K562 (cell line): ENCODE results near the gene LRFN2. TPM values are rescaled to one million over a fixed set of nuclear protein-coding genes. Genes with fewer than 3 reads are reported as not detected.

Experiments
- ATAC-seq: fragments of 200-7000 bp; cut with Tn5 transposase; 3 replicates; pipeline ENCODE4 v1.9.1; 2020; ENCODE audit warnings: moderate library complexity
- BruUV-seq: library from RNA; stranded (reverse); fragments of 400-500 nt; replicated peaks from 2 replicates; lab custom pipeline; 2021; lab: Mats Ljungman, UMichigan
- CTCF ChIA-PET: fragments of 300-600 bp; formaldehyde crosslinking; extraction: SDS; loops from one replicate; lab custom pipeline; 2021; ENCODE audit warnings: low intra/inter-chr PET ratio; lab: Yijun Ruan, JAX
- POLR2A ChIA-PET: fragments of 300-600, 350-650 bp; sonication (Branson Sonifier 250); formaldehyde crosslinking; extraction: SDS; loops from one replicate; lab custom pipeline; 2021; ENCODE audit warnings: antibody characterized with exemption, inconsistent platforms; lab: Yijun Ruan, JAX
- DNase-seq, 4 experiments: peaks; one replicate each; pipeline versions ENCODE4 v3.0.0 to v3.0.0-alpha.2; 2011 to 2018; ENCODE audit warnings: low spot score in 3 of 4, mixed read lengths in 3 of 4; ENCODE audit errors: extremely low read depth in 1 of 4
- FAIRE-seq: peaks from 2 replicates; lab custom pipeline; 2011; peaks lifted over from hg19 to GRCh38; lab: Jason Lieb, UNC
- H2AFZ ChIP-seq: 2 replicates; pipeline ENCODE4 v1.6.0; 2011; ENCODE audit warnings: low read depth, low read length, control low read depth, inconsistent platforms
- H3K27ac ChIP-seq: fragments of 200-600 bp; 3 replicates; pipeline ENCODE4 v1.8.0; 2011; ENCODE audit warnings: low read depth, mild to moderate bottlenecking, control low read depth, inconsistent platforms, low read length, moderate library complexity, mixed read lengths; ENCODE audit errors: extremely low read depth
- H3K27me3 ChIP-seq, 2 experiments: fragments of 300-600 bp in 1 of 2; 2 replicates in 1 of 2; 3 replicates in 1 of 2; pipeline versions ENCODE4 v1.6.0 to v1.8.0; 2011; ENCODE audit warnings: inconsistent platforms in 2 of 2, low read length in 2 of 2, mild to moderate bottlenecking in 1 of 2, mixed read lengths in 1 of 2, moderate library complexity in 1 of 2; ENCODE audit not compliant: control insufficient read depth in 2 of 2, insufficient read depth in 2 of 2
- H3K36me3 ChIP-seq: fragments of 300-600 bp; 3 replicates; pipeline ENCODE4 v1.8.0; 2011; ENCODE audit warnings: mild to moderate bottlenecking, low read length, inconsistent platforms; ENCODE audit not compliant: control insufficient read depth, insufficient read depth
- H3K4me1 ChIP-seq, 2 experiments: fragments of 200-600 bp in 1 of 2; replicated peaks in 1 of 2; 2 replicates in 1 of 2; 3 replicates in 1 of 2; pipeline versions ENCODE4 v1.5.1 to v1.8.0; 2011; ENCODE audit warnings: inconsistent platforms in 2 of 2, low read length in 2 of 2, mild to moderate bottlenecking in 1 of 2, mixed read lengths in 1 of 2, moderate library complexity in 1 of 2; ENCODE audit not compliant: control insufficient read depth in 2 of 2, insufficient read depth in 2 of 2
- H3K4me2 ChIP-seq: 2 replicates; pipeline ENCODE4 v1.6.1; 2011; ENCODE audit warnings: low read length, control low read depth, inconsistent platforms, mixed read lengths; ENCODE audit not compliant: insufficient read depth
- H3K4me3 ChIP-seq: fragments of 200-600 bp; sonication (generic), shearing (Covaris generic); 2 replicates; pipeline ENCODE4 v1.5.1; 2016; ENCODE audit warnings: control low read depth, inconsistent platforms
- H3K79me2 ChIP-seq: fragments of 200-600 bp; 3 replicates; pipeline ENCODE4 v1.8.0; 2011; ENCODE audit warnings: low read length, inconsistent platforms; ENCODE audit not compliant: control insufficient read depth, insufficient read depth
- H3K9ac ChIP-seq, 2 experiments: 2 replicates each; pipeline versions ENCODE4 v1.6.0 to v1.6.1; 2011; ENCODE audit warnings: low read depth in 2 of 2, low read length in 2 of 2, control low read depth in 1 of 2, inconsistent platforms in 1 of 2, mild to moderate bottlenecking in 1 of 2, mixed read lengths in 1 of 2; ENCODE audit not compliant: insufficient read depth in 1 of 2
- H3K9me1 ChIP-seq: one replicate; pipeline ENCODE4 v1.6.0; 2011; ENCODE audit warnings: inconsistent platforms, mild to moderate bottlenecking, low read length, moderate library complexity; ENCODE audit not compliant: control insufficient read depth, insufficient read depth
- H3K9me3 ChIP-seq: replicated peaks from 2 replicates; pipeline ENCODE4 v1.5.1; 2011; ENCODE audit warnings: low read depth, low read length, inconsistent platforms; ENCODE audit not compliant: control insufficient read depth, insufficient read depth
- H4K20me1 ChIP-seq: replicated peaks from 2 replicates; pipeline ENCODE4 v1.6.1; 2011; ENCODE audit warnings: low read length, inconsistent platforms, mixed read lengths; ENCODE audit not compliant: control insufficient read depth, insufficient read depth
- DIDO1 ChIP-seq: fragments of 450-650 bp; IDR thresholded peaks from 2 replicates; pipeline ENCODE4 v1.6.1; 2016; ENCODE audit warnings: low read depth, missing biosample characterization, missing genetic modification characterization
- HDAC8 ChIP-seq: fragments of 450-650 bp; IDR thresholded peaks from 2 replicates; pipeline ENCODE4 v1.6.1; 2016; ENCODE audit warnings: mild to moderate bottlenecking, missing genetic modification characterization, moderate library complexity, missing compliant biosample characterization
- POLR3G ChIP-seq: IDR thresholded peaks from 2 replicates; pipeline ENCODE4 v1.6.1; 2011; ENCODE audit not compliant: insufficient read length, insufficient replicate concordance; ENCODE audit errors: extremely low read depth
- WHSC1 ChIP-seq: IDR thresholded peaks from one replicate; pipeline ENCODE4 v1.6.1; 2012; ENCODE audit warnings: low read length, control low read depth, inconsistent platforms
- ZNF239 ChIP-seq: fragments of 250-450 bp; sonication (Bioruptor Pico); IDR thresholded peaks from 2 replicates; pipeline ENCODE4 v1.4.0; 2020; ENCODE audit warnings: mild to moderate bottlenecking
- ZNF589 ChIP-seq: fragments of 200-800 bp; sonication (Bioruptor generic); IDR thresholded peaks from 2 replicates; pipeline ENCODE4 v1.6.1; 2016; ENCODE audit warnings: low read depth, missing genetic modification characterization, missing compliant biosample characterization
- WGBS: fragments of 100-300 bp; shearing (Covaris generic); methylation state at CpG from one replicate; pipeline ENCODE4 v1.1.6; 2016; ENCODE audit warnings: low coverage, mixed read lengths; ENCODE audit not compliant: insufficient coverage; ENCODE audit errors: missing lambda C conversion rate; 5-methylcytosine and 5-hydroxymethylcytosine counted together
- in situ Hi-C: fragments of 300-500 bp; cut with MboI; formaldehyde crosslinking; loops from 4 replicates; pipeline ENCODE4 v1.15.0; 2018; ENCODE audit warnings: inconsistent platforms, mixed read lengths
- intact Hi-C: fragments of 100-400 bp; cut with micrococcal nuclease; formaldehyde crosslinking; loops from 2 replicates; pipeline ENCODE4 v1.14.2; 2022
- polyA plus RNA-seq, 8 experiments: library from polyadenylated mRNA; depleted of rRNA in 4 of 8; stranded (reverse) in 5 of 8; unstranded in 3 of 8; fragments of >200 nt; fragmentation: Nextera tagmentation in 2 of 8; fragmentation: Illumina TruSeq in 1 of 8; extraction: Ambion mirVana in 2 of 8; extraction: Trizol in 1 of 8; gene quantifications; 2 replicates each; pipeline versions ENCODE4 v1.2.1 to v1.2.3, GENCODE V29; 2011 to 2014; ENCODE audit warnings: inconsistent platforms in 1 of 8, missing spikeins in 1 of 8
- total RNA-seq, 7 experiments: library from RNA; depleted of rRNA in 6 of 7; stranded (reverse); fragments of >200 nt in 6 of 7; fragmentation: Illumina TruSeq in 2 of 7; extraction: Trizol in 2 of 7; gene quantifications; 2 replicates each; pipeline versions ENCODE4 v1.2.1 to v1.2.3, GENCODE V29; 2011 to 2021; ENCODE audit warnings: low replicate concordance in 1 of 7
- TF ChIP-seq, protein P1 (sequence below): sonication (generic); formaldehyde crosslinking; IDR thresholded peaks from 2 replicates; pipeline ENCODE4 v1.8.1; 2023; ENCODE audit warnings: mild to moderate bottlenecking, missing genetic modification reagents
- TF ChIP-seq, protein P2 (sequence below): fragments of 200-800 bp; sonication (Bioruptor generic); IDR thresholded peaks from 2 replicates; pipeline ENCODE4 v1.6.1; 2017; ENCODE audit warnings: missing genetic modification characterization, missing compliant biosample characterization
- TF ChIP-seq, protein P3 (sequence below): fragments of 250-450 bp; sonication (Bioruptor Pico); IDR thresholded peaks from 2 replicates; pipeline ENCODE4 v1.5.0; 2020; ENCODE audit warnings: mild to moderate bottlenecking

Gene LRFN2
- total and polyA plus RNA-seq, 9 of the 15 experiments (the other 6 are each of a cell fraction or from before 2014, with no cell fraction given) = not detected

DNA sequence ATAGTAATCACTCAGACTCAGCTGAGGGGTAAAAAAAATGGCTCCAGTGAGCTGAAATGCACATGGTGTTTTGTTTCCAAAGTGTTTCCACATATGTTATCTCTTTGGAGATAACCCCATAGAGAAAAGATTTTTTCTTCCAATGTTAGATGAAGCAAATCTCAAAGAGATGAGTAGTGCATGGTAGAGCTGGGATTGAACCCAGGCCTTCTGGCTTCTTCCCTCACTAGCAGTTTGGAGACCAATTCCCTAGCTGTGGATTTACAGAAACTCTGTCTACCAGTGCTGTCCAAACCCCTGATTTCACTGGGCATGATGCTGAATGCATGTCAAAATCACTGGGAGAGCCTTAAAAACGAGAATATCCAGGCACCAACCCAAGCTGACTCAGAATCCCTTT is 165.1 kb downstream of the LRFN2 start:
- intact Hi-C loops (no loop called here), in situ Hi-C loops (no loop called here)
- no peak overlapping the region for H2AFZ ChIP-seq
- no peaks in the 10 kb centered on the region for H3K9me1 ChIP-seq
- WGBS = 0% methylated on average over 1 of the region's 1 CpG
- no TSS peak for BruUV-seq
- H3K9me3 ChIP-seq = no peaks in the 10 kb centered on the region
- no peak for TF ChIP-seq ZNF239 (CRISPR knock-in tag)
- TF ChIP-seq ZNF589 (CRISPR knock-in tag) = no peak
- FAIRE-seq (no peak), ATAC-seq (no peak), DNase-seq (no peak)
- H3K79me2 ChIP-seq = no peaks in the 10 kb centered on the region
- H3K4me1 ChIP-seq = no peaks in the 10 kb centered on the region
- no peak overlapping the region for H3K27ac ChIP-seq
- ChIA-PET POLR2A (interaction anchor here (1.3 kb wide), 1 partner anchor 17 kb away, joined by 6 read pairs; no protein-coding TSS in a partner anchor), CTCF (no interaction called here)
- peaks cover 8% of the 10 kb centered on the region for H4K20me1 ChIP-seq
- no peak overlapping the region for H3K4me3 ChIP-seq
- peaks cover 16 to 37% of the 10 kb centered on the region in 2 experiments; a peak in 4 of 5 replicates for H3K27me3 ChIP-seq
- no peak overlapping the region for H3K4me2 ChIP-seq
- no peak overlapping the region for H3K9ac ChIP-seq
- no peaks in the 10 kb centered on the region for H3K36me3 ChIP-seq

DNA sequence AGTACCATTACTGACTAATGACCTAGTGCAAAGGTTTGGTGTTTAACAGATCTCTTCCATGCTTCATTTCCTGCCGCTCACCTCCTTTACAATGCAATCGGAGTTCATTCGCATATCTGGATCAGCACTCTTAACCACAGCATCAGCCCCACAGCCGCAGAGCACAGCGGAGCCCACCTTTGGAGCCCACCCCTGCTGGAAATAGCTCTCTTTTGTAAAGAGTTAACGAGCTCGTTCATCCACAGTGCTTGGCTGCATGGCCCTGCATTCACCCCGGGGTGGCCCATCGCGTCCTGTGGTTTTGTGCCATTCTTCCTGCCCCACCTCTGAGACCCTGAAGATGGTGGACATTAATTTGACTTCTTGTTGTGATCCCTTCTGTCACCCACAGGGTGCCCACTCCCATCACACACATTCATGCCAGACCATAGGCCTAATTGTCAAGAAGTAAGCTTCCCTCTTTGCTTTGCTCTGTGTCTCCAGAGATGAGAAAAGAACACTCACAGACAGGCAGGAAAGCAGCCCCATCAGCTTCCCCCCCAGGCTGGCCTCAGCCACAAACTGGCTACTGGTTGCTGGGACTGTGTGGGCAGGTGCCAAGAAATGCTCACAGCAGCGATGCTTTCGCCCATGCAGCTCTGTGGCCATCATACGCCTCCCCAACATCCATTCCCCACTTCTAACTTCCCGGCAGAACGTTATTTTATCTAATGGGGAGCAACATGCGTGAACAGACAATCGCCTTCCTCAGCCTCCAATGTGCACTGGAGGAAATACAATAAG is 167.0 kb downstream of the LRFN2 start:
- ChIA-PET POLR2A (interaction anchor here (0.9 to 1.3 kb wide), 2 partner anchors 11 to 94 kb away, joined by 4 to 7 read pairs; no protein-coding TSS in a partner anchor), CTCF (no interaction called here)
- no peak overlapping the region for H3K4me3 ChIP-seq
- H3K27ac ChIP-seq = no peak overlapping the region
- no peak overlapping the region for H2AFZ ChIP-seq
- intact Hi-C loops (no loop called here), in situ Hi-C loops (no loop called here)
- H4K20me1 ChIP-seq = peaks cover 7% of the 10 kb centered on the region
- no peaks in the 10 kb centered on the region for H3K9me3 ChIP-seq
- peaks cover 17 to 43% of the 10 kb centered on the region in 2 experiments for H3K27me3 ChIP-seq
- H3K36me3 ChIP-seq = no peaks in the 10 kb centered on the region
- H3K4me1 ChIP-seq = no peaks in the 10 kb centered on the region
- ATAC-seq = no peak
- no peaks in the 10 kb centered on the region for H3K9me1 ChIP-seq
- no TSS peak for BruUV-seq
- FAIRE-seq = no peak
- no peak overlapping the region for H3K4me2 ChIP-seq
- WGBS = 1% methylated on average over 17 of the region's 17 CpGs
- H3K9ac ChIP-seq = no peak overlapping the region
- no peak for DNase-seq
- no peaks in the 10 kb centered on the region for H3K79me2 ChIP-seq
- TF ChIP-seq, protein P1, sequence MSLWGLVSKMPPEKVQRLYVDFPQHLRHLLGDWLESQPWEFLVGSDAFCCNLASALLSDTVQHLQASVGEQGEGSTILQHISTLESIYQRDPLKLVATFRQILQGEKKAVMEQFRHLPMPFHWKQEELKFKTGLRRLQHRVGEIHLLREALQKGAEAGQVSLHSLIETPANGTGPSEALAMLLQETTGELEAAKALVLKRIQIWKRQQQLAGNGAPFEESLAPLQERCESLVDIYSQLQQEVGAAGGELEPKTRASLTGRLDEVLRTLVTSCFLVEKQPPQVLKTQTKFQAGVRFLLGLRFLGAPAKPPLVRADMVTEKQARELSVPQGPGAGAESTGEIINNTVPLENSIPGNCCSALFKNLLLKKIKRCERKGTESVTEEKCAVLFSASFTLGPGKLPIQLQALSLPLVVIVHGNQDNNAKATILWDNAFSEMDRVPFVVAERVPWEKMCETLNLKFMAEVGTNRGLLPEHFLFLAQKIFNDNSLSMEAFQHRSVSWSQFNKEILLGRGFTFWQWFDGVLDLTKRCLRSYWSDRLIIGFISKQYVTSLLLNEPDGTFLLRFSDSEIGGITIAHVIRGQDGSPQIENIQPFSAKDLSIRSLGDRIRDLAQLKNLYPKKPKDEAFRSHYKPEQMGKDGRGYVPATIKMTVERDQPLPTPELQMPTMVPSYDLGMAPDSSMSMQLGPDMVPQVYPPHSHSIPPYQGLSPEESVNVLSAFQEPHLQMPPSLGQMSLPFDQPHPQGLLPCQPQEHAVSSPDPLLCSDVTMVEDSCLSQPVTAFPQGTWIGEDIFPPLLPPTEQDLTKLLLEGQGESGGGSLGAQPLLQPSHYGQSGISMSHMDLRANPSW (CRISPR knock-in tag) = no peak
- TF ChIP-seq, protein P2, sequence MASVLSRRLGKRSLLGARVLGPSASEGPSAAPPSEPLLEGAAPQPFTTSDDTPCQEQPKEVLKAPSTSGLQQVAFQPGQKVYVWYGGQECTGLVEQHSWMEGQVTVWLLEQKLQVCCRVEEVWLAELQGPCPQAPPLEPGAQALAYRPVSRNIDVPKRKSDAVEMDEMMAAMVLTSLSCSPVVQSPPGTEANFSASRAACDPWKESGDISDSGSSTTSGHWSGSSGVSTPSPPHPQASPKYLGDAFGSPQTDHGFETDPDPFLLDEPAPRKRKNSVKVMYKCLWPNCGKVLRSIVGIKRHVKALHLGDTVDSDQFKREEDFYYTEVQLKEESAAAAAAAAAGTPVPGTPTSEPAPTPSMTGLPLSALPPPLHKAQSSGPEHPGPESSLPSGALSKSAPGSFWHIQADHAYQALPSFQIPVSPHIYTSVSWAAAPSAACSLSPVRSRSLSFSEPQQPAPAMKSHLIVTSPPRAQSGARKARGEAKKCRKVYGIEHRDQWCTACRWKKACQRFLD = no peak
- TF ChIP-seq POLR3G = no peak
- no peak for TF ChIP-seq HDAC8 (tag)
- TF ChIP-seq, protein P3, sequence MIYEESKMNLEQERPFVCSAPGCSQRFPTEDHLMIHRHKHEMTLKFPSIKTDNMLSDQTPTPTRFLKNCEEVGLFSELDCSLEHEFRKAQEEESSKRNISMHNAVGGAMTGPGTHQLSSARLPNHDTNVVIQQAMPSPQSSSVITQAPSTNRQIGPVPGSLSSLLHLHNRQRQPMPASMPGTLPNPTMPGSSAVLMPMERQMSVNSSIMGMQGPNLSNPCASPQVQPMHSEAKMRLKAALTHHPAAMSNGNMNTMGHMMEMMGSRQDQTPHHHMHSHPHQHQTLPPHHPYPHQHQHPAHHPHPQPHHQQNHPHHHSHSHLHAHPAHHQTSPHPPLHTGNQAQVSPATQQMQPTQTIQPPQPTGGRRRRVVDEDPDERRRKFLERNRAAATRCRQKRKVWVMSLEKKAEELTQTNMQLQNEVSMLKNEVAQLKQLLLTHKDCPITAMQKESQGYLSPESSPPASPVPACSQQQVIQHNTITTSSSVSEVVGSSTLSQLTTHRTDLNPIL = no peak
- TF ChIP-seq DIDO1 = no peak
- no peak for TF ChIP-seq WHSC1
